IMR-90 (cell line): Measurements from ENCODE around the gene GMNC.

ENCODE experiments used
- CHD1 ChIP-seq: IDR thresholded peaks from 2 replicates; pipeline ENCODE4 v1.6.1; 2012; ENCODE audit warnings: low read depth, low read length, improper control_type of control experiment
- CTCF ChIP-seq: conservative IDR thresholded peaks from 2 replicates; pipeline ENCODE4 v1.5.1; 2012; ENCODE audit warnings: mild to moderate bottlenecking, low read depth, low read length, improper control_type of control experiment
- MAFK ChIP-seq: IDR thresholded peaks from 2 replicates; pipeline ENCODE4 v1.6.1; 2012; ENCODE audit warnings: low read depth, low read length, improper control_type of control experiment
- POLR2A ChIP-seq: IDR thresholded peaks from 2 replicates; pipeline ENCODE4 v1.6.1; 2012; ENCODE audit warnings: mild to moderate bottlenecking, low read depth, low read length
- RAD21 ChIP-seq: IDR thresholded peaks from 2 replicates; pipeline ENCODE4 v1.6.1; 2012; ENCODE audit warnings: low read length, improper control_type of control experiment
- USF2 ChIP-seq: fragments of 150-350 bp; IDR thresholded peaks from 2 replicates; pipeline ENCODE4 v1.6.1; 2017; ENCODE audit warnings: mild to moderate bottlenecking, antibody characterized with exemption, low read length, low read depth

- no peak for TF ChIP-seq CTCF
- no peak for TF ChIP-seq RAD21
- TF ChIP-seq POLR2A: no peak
- no peak for TF ChIP-seq USF2
- TF ChIP-seq MAFK: no peak
- TF ChIP-seq CHD1: no peak
Observed at GRCh38 chr3:190807719-190808375, 54.6 kb downstream of the GMNC start.
